Sigmoid colon (tissue), 7 donors: Measurements from ENCODE around the gene CCDC184. TPM values are rescaled to one million over a fixed set of nuclear protein-coding genes. Genes with fewer than 3 reads are reported as not detected.
"Not testable (repeated sequence)": the region's sequence is repeated elsewhere in the genome, so short reads cannot be mapped to it uniquely, and the experiment has no call there.

ENCODE experiments used
- DNase-seq: peaks from one replicate; pipeline ENCODE4 v3.0.0-alpha.2; 2019
- H3K27ac ChIP-seq, 4 donors: fragments of 200-600 bp; sonication (generic); one replicate each; pipeline ENCODE4 v1.5.1; 2016 to 2019; ENCODE audit warnings: mild to moderate bottlenecking in 1 of 4
- H3K27me3 ChIP-seq, 3 donors: fragments of 200-600 bp; sonication (generic); one replicate each; pipeline ENCODE4 v1.5.1; 2019; ENCODE audit warnings: mild to moderate bottlenecking in 1 of 3
- H3K36me3 ChIP-seq, 4 donors: fragments of 200-600 bp; sonication (generic); one replicate each; pipeline ENCODE4 v1.5.1; 2016 to 2019
- H3K4me1 ChIP-seq, 4 donors: fragments of 200-600 bp; sonication (generic); one replicate each; pipeline ENCODE4 v1.5.1; 2017 to 2019
- H3K4me3 ChIP-seq, 4 donors: fragments of 200-600 bp; sonication (generic); one replicate each; pipeline ENCODE4 v1.5.1; 2017 to 2019; ENCODE audit warnings: mild to moderate bottlenecking in 2 of 4, moderate library complexity in 1 of 4
- H3K9me3 ChIP-seq, 4 donors: fragments of 200-600 bp in 3 of 4; sonication (generic) in 3 of 4; one replicate each; pipeline versions ENCODE4 v1.5.1 to v1.6.1; 2013 to 2019
- CTCF ChIP-seq, 4 experiments: fragments of 450-650 bp in 3 of 4; fragments of 200-600 bp in 1 of 4; IDR thresholded peaks; one replicate each; pipeline ENCODE4 v1.5.1; 2016 to 2019; ENCODE audit warnings: antibody characterized with exemption in 4 of 4, mild to moderate bottlenecking in 3 of 4, moderate library complexity in 2 of 4
- EP300 ChIP-seq, 4 donors: sonication (generic); formaldehyde crosslinking; IDR thresholded peaks; one replicate each; pipeline ENCODE4 v1.6.1; 2017; ENCODE audit warnings: antibody characterized with exemption in 4 of 4
- POLR2A ChIP-seq, 2 donors: fragments of 450-650 bp; IDR thresholded peaks; one replicate each; pipeline ENCODE4 v1.6.1; 2016; ENCODE audit warnings: antibody characterized with exemption in 2 of 2, mild to moderate bottlenecking in 2 of 2, moderate library complexity in 2 of 2
- POLR2AphosphoS5 ChIP-seq, 4 donors: sonication (generic); formaldehyde crosslinking; IDR thresholded peaks; one replicate each; pipeline ENCODE4 v1.6.1; 2017; ENCODE audit warnings: antibody characterized with exemption in 4 of 4
- WGBS, 2 donors: extraction: QIAGEN DNeasy Blood & Tissue Kit; methylation state at CpG; one replicate each; pipeline ENCODE4 v1.1.7; 2013; 5-methylcytosine and 5-hydroxymethylcytosine counted together
- intact Hi-C: fragments of 100-400 bp; cut with DNase I; formaldehyde crosslinking; loops from one replicate; pipeline ENCODE4 v1.15.1; 2023
- polyA plus RNA-seq, 3 donors: library from polyadenylated mRNA; stranded (reverse); fragments of 200-250 nt; gene quantifications; one replicate each; pipeline ENCODE4 v1.2.3, GENCODE V29; 2013
- total RNA-seq, 4 donors: library from RNA; depleted of rRNA; stranded (reverse); fragments of >200 nt; gene quantifications; one replicate each; pipeline ENCODE4 v1.1.0, GENCODE V29; 2016
- donor health status: healthy with polysubstance abuse.
- donor health status: Bipolar disorder and iron deficiency.
- donor health status: healthy.

Gene CCDC184
- total and polyA plus RNA-seq, 7 donors, result 0.60 to 3.3 (median 1.9) TPM; not detected in 1

GRCh38 chr12:48220701-48221100 is 37.3 kb downstream of the CCDC184 start:
- Histone ChIP-seq H3K36me3 (peaks cover 0 to 5% (median 0%) of the 10 kb centered on the region in 4 donors), H3K9me3 (no peaks in the 10 kb centered on the region), H3K27me3 (no peaks in the 10 kb centered on the region), H3K4me3 (no peak overlapping the region), H3K4me1 (peaks cover 0 to 15% (median 9%) of the 10 kb centered on the region in 4 donors), H3K27ac (no peak overlapping the region)
- 77 to 96% methylated on average over 1 of the region's 1 CpG for WGBS, 2 donors
- intact Hi-C loops, result no loop called here
- TF ChIP-seq POLR2AphosphoS5 (IDR thresholded peaks at IDR 0.05), result no peak
- no peak for TF ChIP-seq EP300 (IDR thresholded peaks at IDR 0.05)
- no peak for TF ChIP-seq CTCF (IDR thresholded peaks at IDR 0.05)
- no peak for TF ChIP-seq POLR2A (IDR thresholded peaks at IDR 0.05)
- no peak for DNase-seq

GRCh38 chr12:48221645-48222044 is 38.2 kb downstream of the CCDC184 start:
- intact Hi-C loops, result no loop called here
- Histone ChIP-seq H3K36me3 (peaks cover 0 to 5% (median 0%) of the 10 kb centered on the region in 4 donors), H3K27ac (no peak overlapping the region), H3K4me1 (peaks cover 0 to 7% (median 5%) of the 10 kb centered on the region in 4 donors), H3K27me3 (no peaks in the 10 kb centered on the region), H3K9me3 (no peaks in the 10 kb centered on the region), H3K4me3 (no peak overlapping the region)
- TF ChIP-seq CTCF (IDR thresholded peaks at IDR 0.05), result no peak
- TF ChIP-seq POLR2AphosphoS5 (IDR thresholded peaks at IDR 0.05), result no peak
- TF ChIP-seq EP300 (IDR thresholded peaks at IDR 0.05), result no peak
- no peak for TF ChIP-seq POLR2A (IDR thresholded peaks at IDR 0.05)
- DNase-seq, result no peak
- WGBS, 2 donors, result 5 to 55% methylated on average over 2 of the region's 2 CpGs

GRCh38 chr12:48224533-48224932 is 41.1 kb downstream of the CCDC184 start:
- H3K27me3 ChIP-seq, H3K9me3 ChIP-seq, H3K4me1 ChIP-seq, H3K4me3 ChIP-seq, H3K36me3 ChIP-seq, DNase-seq, intact Hi-C loops, H3K27ac ChIP-seq: not testable (repeated sequence)
- 78 to 85% methylated on average over 3 of the region's 3 CpGs for WGBS, 2 donors

GRCh38 chr12:48231169-48231958 is 47.9 kb downstream of the CCDC184 start:
- 93 to 94% methylated on average over 2 of the region's 2 CpGs for WGBS, 2 donors
- DNase-seq, intact Hi-C loops, H3K27ac ChIP-seq, H3K4me3 ChIP-seq, H3K27me3 ChIP-seq, H3K9me3 ChIP-seq, H3K36me3 ChIP-seq, H3K4me1 ChIP-seq: not testable (repeated sequence)

Other genes with a start within 250 kb of the CCDC184 start
- 100 to 1,000 TPM in 2 of 4 donors, 10 to 100 TPM in 2; 46.2 to 122 (median 92.2) TPM for gene TMEM106C, start 220.0 kb upstream of the CCDC184 start, total RNA-seq
- gene TMEM106C, start 220.0 kb upstream of the CCDC184 start, polyA plus RNA-seq, result 100 to 1,000 TPM; 145 to 199 (median 169) TPM
- not detected for gene COL2A1, start 179.2 kb upstream of the CCDC184 start, total RNA-seq
- under 1 TPM in 2 of 3 donors, not detected in 1; 0.17 to 0.60 TPM for gene COL2A1, start 179.2 kb upstream of the CCDC184 start, polyA plus RNA-seq
- 10 to 100 TPM; 16.9 to 26.0 (median 24.3) TPM for gene SENP1, start 77.6 kb upstream of the CCDC184 start, total RNA-seq
- 1 to 10 TPM; 4.2 to 5.9 (median 4.4) TPM for gene SENP1, start 77.6 kb upstream of the CCDC184 start, polyA plus RNA-seq
- 10 to 100 TPM; 59.2 to 70.6 (median 67.3) TPM for gene PFKM, start 64.3 kb upstream of the CCDC184 start, total RNA-seq
- 10 to 100 TPM; 15.6 to 31.1 (median 17.8) TPM for gene PFKM, start 64.3 kb upstream of the CCDC184 start, polyA plus RNA-seq
- gene ASB8, start 26.1 kb upstream of the CCDC184 start, total RNA-seq, result 10 to 100 TPM; 35.6 to 64.3 (median 38.5) TPM
- 10 to 100 TPM; 20.6 to 27.0 (median 25.8) TPM for gene ASB8, start 26.1 kb upstream of the CCDC184 start, polyA plus RNA-seq
- not detected for gene OR10AD1, start 19.6 kb downstream of the CCDC184 start, total RNA-seq
- gene OR10AD1, start 19.6 kb downstream of the CCDC184 start, polyA plus RNA-seq, result not detected
- 10 to 100 TPM; 16.6 to 28.5 (median 24.7) TPM for gene ZNF641, start 167.3 kb downstream of the CCDC184 start, total RNA-seq
- gene ZNF641, start 167.3 kb downstream of the CCDC184 start, polyA plus RNA-seq, result 1 to 10 TPM; 3.0 to 6.6 (median 4.2) TPM